SK-N-SH treated with all-trans-retinoic acid at 6 μM for 48 hours (cell line): ENCODE measurements around the gene KCNA2.

ENCODE experiments used
- ATAC-seq: fragments of 200-7000 bp; cut with Tn5 transposase; 3 replicates; pipeline ENCODE4 v1.9.1; 2020; ENCODE audit warnings: mild to moderate bottlenecking, moderate library complexity
- ARNTL ChIP-seq: fragments of 450-650 bp; formaldehyde crosslinking; IDR thresholded peaks from 2 replicates; pipeline ENCODE4 v1.5.0; 2020; ENCODE audit warnings: low read depth, mild to moderate bottlenecking, moderate library complexity, borderline replicate concordance
- ESRRG ChIP-seq: fragments of 250-450 bp; sonication (Bioruptor Pico); IDR thresholded peaks from 2 replicates; pipeline ENCODE4 v1.6.1; 2021; ENCODE audit warnings: mild to moderate bottlenecking
- GLIS3 ChIP-seq: fragments of 250-450 bp; sonication (Bioruptor Pico); IDR thresholded peaks from 2 replicates; pipeline ENCODE4 v1.5.0; 2020; ENCODE audit warnings: mild to moderate bottlenecking, moderate library complexity
- OSR1 ChIP-seq: fragments of 250-450 bp; sonication (Bioruptor Pico); IDR thresholded peaks from 2 replicates; pipeline ENCODE4 v1.8.0; 2022; ENCODE audit warnings: moderate library complexity, mild to moderate bottlenecking, inconsistent platforms
- PPARA ChIP-seq: fragments of 250-450 bp; sonication (Bioruptor Pico); IDR thresholded peaks from 2 replicates; pipeline ENCODE4 v1.5.0; 2020; ENCODE audit warnings: mild to moderate bottlenecking, borderline replicate concordance
- RARB ChIP-seq: fragments of 250-450 bp; sonication (Bioruptor Pico); IDR thresholded peaks from 2 replicates; pipeline ENCODE4 v1.8.0; 2021; ENCODE audit warnings: mild to moderate bottlenecking, moderate library complexity
- TCF4 ChIP-seq: fragments of 250-450 bp; sonication (Bioruptor Pico); IDR thresholded peaks from 2 replicates; pipeline ENCODE4 v1.8.0; 2021; ENCODE audit warnings: mild to moderate bottlenecking, moderate library complexity, borderline replicate concordance
- TOX ChIP-seq: fragments of 250-450 bp; sonication (Bioruptor Pico); IDR thresholded peaks from 2 replicates; pipeline ENCODE4 v1.8.0; 2021; ENCODE audit warnings: mild to moderate bottlenecking, moderate library complexity, borderline replicate concordance
- ZFP3 ChIP-seq: fragments of 250-450 bp; sonication (Bioruptor Pico); IDR thresholded peaks from 2 replicates; pipeline ENCODE4 v1.5.0; 2020; ENCODE audit warnings: mild to moderate bottlenecking, moderate library complexity
- ZFP30 ChIP-seq: fragments of 450-650 bp; formaldehyde crosslinking; IDR thresholded peaks from 2 replicates; pipeline ENCODE4 v1.5.0; 2022; ENCODE audit warnings: mild to moderate bottlenecking, moderate library complexity
- ZNF565 ChIP-seq: fragments of 450-650 bp; formaldehyde crosslinking; conservative IDR thresholded peaks from 2 replicates; pipeline ENCODE4 v1.5.0; 2020; ENCODE audit warnings: low read depth, mild to moderate bottlenecking, moderate library complexity
- ZNF70 ChIP-seq: fragments of 450-650 bp; formaldehyde crosslinking; IDR thresholded peaks from 2 replicates; pipeline ENCODE4 v1.5.0; 2020; ENCODE audit warnings: mild to moderate bottlenecking, moderate library complexity
- ZNF8 ChIP-seq: fragments of 450-650 bp; formaldehyde crosslinking; IDR thresholded peaks from 2 replicates; pipeline ENCODE4 v1.5.0; 2020; ENCODE audit warnings: mild to moderate bottlenecking, moderate library complexity
- TF ChIP-seq, protein P1 (sequence below): fragments of 250-450 bp; sonication (Bioruptor Pico); IDR thresholded peaks from 2 replicates; pipeline ENCODE4 v1.5.0; 2020; ENCODE audit warnings: mild to moderate bottlenecking, moderate library complexity
- TF ChIP-seq, protein P2 (sequence below): fragments of 250-450 bp; sonication (Bioruptor Pico); IDR thresholded peaks from 2 replicates; pipeline ENCODE4 v1.5.1; 2020; ENCODE audit warnings: low read depth, mild to moderate bottlenecking, moderate library complexity
- TF ChIP-seq, protein P3 (sequence below): fragments of 250-450 bp; sonication (Bioruptor Pico); IDR thresholded peaks from 2 replicates; pipeline ENCODE4 v1.8.0; 2020; ENCODE audit warnings: mild to moderate bottlenecking, moderate library complexity, borderline replicate concordance
- TF ChIP-seq, protein P4 (sequence below): fragments of 250-450 bp; sonication (Bioruptor Pico); IDR thresholded peaks from 2 replicates; pipeline ENCODE4 v1.8.0; 2021; ENCODE audit warnings: low read depth, mild to moderate bottlenecking, moderate library complexity, borderline replicate concordance

KCNA2 gene

DNA sequence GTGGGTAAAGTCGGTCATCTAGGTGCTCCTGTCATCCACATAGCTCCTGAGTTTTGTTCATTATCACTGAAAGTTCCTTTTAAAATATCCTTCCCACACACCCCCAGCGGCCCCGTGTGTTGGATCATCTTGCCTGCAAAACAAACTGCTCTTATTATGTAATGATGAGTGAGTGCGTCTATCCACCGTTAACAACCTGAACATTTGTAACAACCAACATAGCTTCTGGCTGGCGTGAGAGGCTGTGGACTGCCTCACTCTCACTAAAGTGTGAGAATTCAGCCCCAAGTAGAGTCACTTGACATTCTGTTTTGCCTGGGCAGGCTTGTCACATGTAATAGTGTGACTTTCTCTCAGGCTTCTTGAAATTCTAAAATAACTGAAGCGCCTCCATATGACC lies 14.5 kb upstream of the KCNA2 start (continued):
- TF ChIP-seq, protein P1, sequence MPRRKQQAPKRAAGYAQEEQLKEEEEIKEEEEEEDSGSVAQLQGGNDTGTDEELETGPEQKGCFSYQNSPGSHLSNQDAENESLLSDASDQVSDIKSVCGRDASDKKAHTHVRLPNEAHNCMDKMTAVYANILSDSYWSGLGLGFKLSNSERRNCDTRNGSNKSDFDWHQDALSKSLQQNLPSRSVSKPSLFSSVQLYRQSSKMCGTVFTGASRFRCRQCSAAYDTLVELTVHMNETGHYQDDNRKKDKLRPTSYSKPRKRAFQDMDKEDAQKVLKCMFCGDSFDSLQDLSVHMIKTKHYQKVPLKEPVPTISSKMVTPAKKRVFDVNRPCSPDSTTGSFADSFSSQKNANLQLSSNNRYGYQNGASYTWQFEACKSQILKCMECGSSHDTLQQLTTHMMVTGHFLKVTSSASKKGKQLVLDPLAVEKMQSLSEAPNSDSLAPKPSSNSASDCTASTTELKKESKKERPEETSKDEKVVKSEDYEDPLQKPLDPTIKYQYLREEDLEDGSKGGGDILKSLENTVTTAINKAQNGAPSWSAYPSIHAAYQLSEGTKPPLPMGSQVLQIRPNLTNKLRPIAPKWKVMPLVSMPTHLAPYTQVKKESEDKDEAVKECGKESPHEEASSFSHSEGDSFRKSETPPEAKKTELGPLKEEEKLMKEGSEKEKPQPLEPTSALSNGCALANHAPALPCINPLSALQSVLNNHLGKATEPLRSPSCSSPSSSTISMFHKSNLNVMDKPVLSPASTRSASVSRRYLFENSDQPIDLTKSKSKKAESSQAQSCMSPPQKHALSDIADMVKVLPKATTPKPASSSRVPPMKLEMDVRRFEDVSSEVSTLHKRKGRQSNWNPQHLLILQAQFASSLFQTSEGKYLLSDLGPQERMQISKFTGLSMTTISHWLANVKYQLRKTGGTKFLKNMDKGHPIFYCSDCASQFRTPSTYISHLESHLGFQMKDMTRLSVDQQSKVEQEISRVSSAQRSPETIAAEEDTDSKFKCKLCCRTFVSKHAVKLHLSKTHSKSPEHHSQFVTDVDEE = no peak
- TF ChIP-seq OSR1 (no peak), RARB (no peak), PPARA (CRISPR knock-in tag) (no peak)

DNA sequence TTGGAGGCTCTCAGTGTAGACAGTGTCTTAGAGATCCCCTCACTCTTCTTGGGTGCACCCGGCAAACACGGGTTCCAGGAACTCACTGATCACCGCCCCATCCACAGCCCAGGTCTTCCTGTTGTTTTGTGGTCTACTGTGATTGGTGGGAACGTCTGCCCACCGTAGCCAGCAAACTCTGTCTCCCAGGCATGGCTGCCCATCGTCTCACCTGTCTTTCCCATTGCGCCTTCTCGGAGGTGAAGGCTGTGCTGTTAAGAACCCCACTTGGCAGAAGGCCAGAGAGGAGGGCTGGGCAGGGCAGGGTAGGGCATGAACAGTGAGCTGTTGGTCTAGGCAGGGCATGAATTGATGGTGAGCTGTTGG lies 14.1 kb upstream of the KCNA2 start:
- no peak for ATAC-seq
- TF ChIP-seq RARB (no peak), ZNF8 (CRISPR knock-in tag) (no peak), PPARA (CRISPR knock-in tag) (no peak), ARNTL (CRISPR knock-in tag) (no peak), ZNF70 (CRISPR knock-in tag) (no peak), TOX (CRISPR knock-in tag) (no peak), ZNF565 (CRISPR knock-in tag) (no peak), TCF4 (CRISPR knock-in tag) (no peak)
- TF ChIP-seq, protein P2, sequence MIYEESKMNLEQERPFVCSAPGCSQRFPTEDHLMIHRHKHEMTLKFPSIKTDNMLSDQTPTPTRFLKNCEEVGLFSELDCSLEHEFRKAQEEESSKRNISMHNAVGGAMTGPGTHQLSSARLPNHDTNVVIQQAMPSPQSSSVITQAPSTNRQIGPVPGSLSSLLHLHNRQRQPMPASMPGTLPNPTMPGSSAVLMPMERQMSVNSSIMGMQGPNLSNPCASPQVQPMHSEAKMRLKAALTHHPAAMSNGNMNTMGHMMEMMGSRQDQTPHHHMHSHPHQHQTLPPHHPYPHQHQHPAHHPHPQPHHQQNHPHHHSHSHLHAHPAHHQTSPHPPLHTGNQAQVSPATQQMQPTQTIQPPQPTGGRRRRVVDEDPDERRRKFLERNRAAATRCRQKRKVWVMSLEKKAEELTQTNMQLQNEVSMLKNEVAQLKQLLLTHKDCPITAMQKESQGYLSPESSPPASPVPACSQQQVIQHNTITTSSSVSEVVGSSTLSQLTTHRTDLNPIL (CRISPR knock-in tag) = no peak
- TF ChIP-seq, protein P3, sequence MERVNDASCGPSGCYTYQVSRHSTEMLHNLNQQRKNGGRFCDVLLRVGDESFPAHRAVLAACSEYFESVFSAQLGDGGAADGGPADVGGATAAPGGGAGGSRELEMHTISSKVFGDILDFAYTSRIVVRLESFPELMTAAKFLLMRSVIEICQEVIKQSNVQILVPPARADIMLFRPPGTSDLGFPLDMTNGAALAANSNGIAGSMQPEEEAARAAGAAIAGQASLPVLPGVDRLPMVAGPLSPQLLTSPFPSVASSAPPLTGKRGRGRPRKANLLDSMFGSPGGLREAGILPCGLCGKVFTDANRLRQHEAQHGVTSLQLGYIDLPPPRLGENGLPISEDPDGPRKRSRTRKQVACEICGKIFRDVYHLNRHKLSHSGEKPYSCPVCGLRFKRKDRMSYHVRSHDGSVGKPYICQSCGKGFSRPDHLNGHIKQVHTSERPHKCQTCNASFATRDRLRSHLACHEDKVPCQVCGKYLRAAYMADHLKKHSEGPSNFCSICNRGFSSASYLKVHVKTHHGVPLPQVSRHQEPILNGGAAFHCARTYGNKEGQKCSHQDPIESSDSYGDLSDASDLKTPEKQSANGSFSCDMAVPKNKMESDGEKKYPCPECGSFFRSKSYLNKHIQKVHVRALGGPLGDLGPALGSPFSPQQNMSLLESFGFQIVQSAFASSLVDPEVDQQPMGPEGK (CRISPR knock-in tag) = no peak
- TF ChIP-seq, all 23 proteins: peak for 0

DNA sequence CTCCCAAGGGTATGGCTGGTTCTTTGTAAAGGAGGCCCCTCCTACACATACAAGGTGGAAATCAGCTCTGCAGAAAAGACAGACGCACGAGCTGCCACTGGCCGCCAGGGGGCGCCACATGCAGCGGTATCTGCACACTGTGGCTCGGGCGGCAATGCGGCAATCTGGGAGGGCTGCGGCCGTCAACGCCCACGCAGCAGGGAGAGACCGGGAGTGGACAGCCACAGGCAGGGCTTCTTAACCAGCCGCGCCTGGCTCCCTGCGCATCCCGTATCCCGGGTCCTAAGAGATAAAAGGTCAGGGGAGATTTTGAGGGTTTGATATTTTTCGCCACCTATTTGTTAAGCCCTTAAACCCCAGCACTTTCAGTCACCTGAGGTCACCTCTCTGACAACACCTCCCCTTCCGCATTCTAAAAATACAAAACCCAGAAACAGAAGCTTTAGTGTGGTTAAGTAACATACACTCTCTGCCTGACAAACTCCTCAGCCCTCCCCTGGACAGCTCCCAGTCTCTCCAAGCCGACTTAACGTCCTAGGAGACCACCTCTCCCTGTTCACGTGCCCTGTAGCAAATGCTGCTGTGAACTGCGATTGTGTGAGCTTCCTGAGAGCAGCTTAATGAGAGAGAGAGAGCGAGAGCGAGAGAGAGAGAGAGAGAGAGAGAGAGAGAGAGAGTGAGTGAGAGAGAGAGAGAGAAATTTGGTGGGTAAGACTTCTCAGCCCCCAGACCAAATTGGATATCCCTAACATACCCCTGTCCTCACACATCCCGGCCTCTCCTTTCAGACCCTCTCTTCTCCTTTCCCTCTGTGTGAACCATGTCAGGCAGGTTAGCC lies 13.5 kb upstream of the KCNA2 start:
- ATAC-seq = peak; percentile 97
- TF ChIP-seq, protein P2 (CRISPR knock-in tag) = no peak
- no peak for TF ChIP-seq TCF4 (CRISPR knock-in tag)
- no peak for TF ChIP-seq ARNTL (CRISPR knock-in tag)
- TF ChIP-seq ZNF8 (CRISPR knock-in tag) = no peak
- no peak for TF ChIP-seq ESRRG
- TF ChIP-seq OSR1 = no peak
- TF ChIP-seq, protein P1 = no peak
- no peak for TF ChIP-seq ZFP30 (CRISPR knock-in tag)
- no peak for TF ChIP-seq GLIS3 (CRISPR knock-in tag)
- no peak for TF ChIP-seq ZFP3
- TF ChIP-seq, protein P3 (CRISPR knock-in tag) = no peak
- TF ChIP-seq, protein P4, sequence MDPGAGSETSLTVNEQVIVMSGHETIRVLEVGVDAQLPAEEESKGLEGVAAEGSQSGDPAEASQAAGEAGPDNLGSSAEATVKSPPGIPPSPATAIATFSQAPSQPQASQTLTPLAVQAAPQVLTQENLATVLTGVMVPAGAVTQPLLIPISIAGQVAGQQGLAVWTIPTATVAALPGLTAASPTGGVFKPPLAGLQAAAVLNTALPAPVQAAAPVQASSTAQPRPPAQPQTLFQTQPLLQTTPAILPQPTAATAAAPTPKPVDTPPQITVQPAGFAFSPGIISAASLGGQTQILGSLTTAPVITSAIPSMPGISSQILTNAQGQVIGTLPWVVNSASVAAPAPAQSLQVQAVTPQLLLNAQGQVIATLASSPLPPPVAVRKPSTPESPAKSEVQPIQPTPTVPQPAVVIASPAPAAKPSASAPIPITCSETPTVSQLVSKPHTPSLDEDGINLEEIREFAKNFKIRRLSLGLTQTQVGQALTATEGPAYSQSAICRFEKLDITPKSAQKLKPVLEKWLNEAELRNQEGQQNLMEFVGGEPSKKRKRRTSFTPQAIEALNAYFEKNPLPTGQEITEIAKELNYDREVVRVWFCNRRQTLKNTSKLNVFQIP (CRISPR knock-in tag) = no peak
